SH-SY5Y (cell line): ENCODE measurements around the gene ZDHHC13.

Experiments used
- GATA2 ChIP-seq: IDR thresholded peaks from 2 replicates; pipeline ENCODE4 v1.6.1; 2011; ENCODE audit warnings: mild to moderate bottlenecking, low read depth, low read length
- GATA3 ChIP-seq: IDR thresholded peaks from 2 replicates; pipeline ENCODE4 v1.6.1; 2011; ENCODE audit warnings: low read depth, mild to moderate bottlenecking, low read length, moderate library complexity

Gene ZDHHC13

GRCh38 chr11:19116276-19116970 lies 545 bp upstream of the ZDHHC13 start:
- TF ChIP-seq GATA3 (no peak), GATA2 (no peak)

- TF ChIP-seq GATA2 = no peak
- TF ChIP-seq GATA3 = no peak
Measured at GRCh38 chr11:19117760-19118097, 761 bp downstream of the ZDHHC13 start.

GRCh38 chr11:19121646-19122045 lies 4.7 kb downstream of the ZDHHC13 start:
- TF ChIP-seq GATA2 (no peak), GATA3 (no peak)

GRCh38 chr11:19122960-19123615 lies 6.1 kb downstream of the ZDHHC13 start:
- TF ChIP-seq GATA2 (no peak), GATA3 (no peak)

GRCh38 chr11:19134004-19134403 lies 17.0 kb downstream of the ZDHHC13 start:
- no peak for TF ChIP-seq GATA2
- no peak for TF ChIP-seq GATA3

- no peak for TF ChIP-seq GATA3
- TF ChIP-seq GATA2 = no peak
Measured at GRCh38 chr11:19145319-19145718, 28.4 kb downstream of the ZDHHC13 start.

GRCh38 chr11:19156892-19157291 lies 39.9 kb downstream of the ZDHHC13 start:
- TF ChIP-seq GATA3 = no peak

- TF ChIP-seq GATA3 (no peak), GATA2 (no peak)
Measured at GRCh38 chr11:19160847-19161246, 43.9 kb downstream of the ZDHHC13 start.

- TF ChIP-seq GATA2 (no peak), GATA3 (no peak)
Measured at GRCh38 chr11:19161651-19162050, 44.7 kb downstream of the ZDHHC13 start.

- no peak for TF ChIP-seq GATA2
- no peak for TF ChIP-seq GATA3
Measured at GRCh38 chr11:19162951-19163505, 46.1 kb downstream of the ZDHHC13 start.

GRCh38 chr11:19163617-19164016 lies 46.6 kb downstream of the ZDHHC13 start:
- TF ChIP-seq GATA3 (no peak), GATA2 (no peak)

- TF ChIP-seq GATA3 (no peak), GATA2 (no peak)
Measured at GRCh38 chr11:19164230-19164855, 47.4 kb downstream of the ZDHHC13 start.

GRCh38 chr11:19164881-19165280 lies 47.9 kb downstream of the ZDHHC13 start:
- TF ChIP-seq GATA2 = peak; percentile 83
- TF ChIP-seq GATA3 = peak; percentile 59

- no peak for TF ChIP-seq GATA3
- no peak for TF ChIP-seq GATA2
Measured at GRCh38 chr11:19168090-19168489, 51.1 kb downstream of the ZDHHC13 start.
